Nephron progenitor cell (in vitro differentiated cells): ENCODE results near the gene SEMA7A.
A peak's percentile ranks its signal among the peaks of the same experiment; 100 is the strongest.

ENCODE experiments used
- DNase-seq: peaks from one replicate; pipeline ENCODE4 v3.0.0; 2021
- H3K27ac Mint-ChIP-seq: 2 replicates; pipeline ENCODE4 v1.8.0; 2021; ENCODE audit warnings: mild to moderate bottlenecking, moderate library complexity, mixed read lengths
- H3K27me3 Mint-ChIP-seq: 2 replicates; pipeline ENCODE4 v1.8.0; 2021; ENCODE audit warnings: mild to moderate bottlenecking, low read depth, mixed read lengths; ENCODE audit not compliant: poor library complexity
- H3K36me3 Mint-ChIP-seq: 2 replicates; pipeline ENCODE4 v1.8.0; 2021; ENCODE audit warnings: low read depth, mixed read lengths
- H3K4me1 Mint-ChIP-seq: 2 replicates; pipeline ENCODE4 v1.8.0; 2021; ENCODE audit warnings: mixed read lengths
- H3K4me3 Mint-ChIP-seq: 2 replicates; pipeline ENCODE4 v1.8.0; 2021; ENCODE audit warnings: mild to moderate bottlenecking, moderate library complexity, mixed read lengths
- H3K9me3 Mint-ChIP-seq: 2 replicates; pipeline ENCODE4 v1.8.0; 2021; ENCODE audit warnings: mild to moderate bottlenecking, moderate library complexity, mixed read lengths
- CTCF ChIP-seq: fragments of 200-600 bp; sonication (generic); IDR thresholded peaks from 2 replicates; pipeline ENCODE4 v1.5.0; 2021; ENCODE audit warnings: antibody characterized with exemption

Gene SEMA7A

DNA sequence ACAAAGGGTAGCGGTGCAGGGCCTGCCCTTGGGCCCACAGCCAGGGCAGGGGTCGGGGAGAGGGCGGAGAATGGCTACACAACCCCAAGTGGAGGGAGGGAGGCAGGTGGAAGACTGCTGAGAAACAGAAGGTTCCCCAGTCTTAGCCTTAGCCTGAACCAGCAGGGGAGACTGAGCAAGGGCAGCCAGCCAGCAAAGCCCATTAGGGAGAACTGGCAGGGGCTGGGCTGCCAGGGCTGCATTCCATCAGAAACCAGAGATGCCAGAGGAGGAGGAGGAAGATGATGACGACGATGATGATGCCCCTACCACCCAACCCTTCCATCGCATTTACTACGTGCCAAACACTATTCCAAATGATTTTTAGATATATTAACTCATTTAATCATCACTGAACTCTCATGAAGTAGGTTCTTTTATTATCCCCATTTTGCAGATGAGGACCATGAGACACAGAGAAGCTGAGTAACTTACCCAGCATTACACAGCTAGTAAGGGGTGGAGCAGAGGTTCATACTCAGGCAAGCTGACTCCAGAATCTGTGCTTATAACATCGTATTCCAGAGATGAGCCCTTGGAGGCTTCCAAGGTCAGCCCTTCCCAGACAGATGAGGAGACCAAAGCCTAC, 8.7 kb downstream of the SEMA7A start:
- H3K9me3 Mint-ChIP-seq, result no peaks in the 10 kb centered on the region
- peaks cover 5% of the 10 kb centered on the region for H3K27me3 Mint-ChIP-seq
- TF ChIP-seq CTCF, result no peak
- peaks cover 4% of the 10 kb centered on the region for H3K36me3 Mint-ChIP-seq
- no peak for DNase-seq
- no peak overlapping the region for H3K4me3 Mint-ChIP-seq
- peaks cover 92% of the 10 kb centered on the region for H3K4me1 Mint-ChIP-seq
- H3K27ac Mint-ChIP-seq, result no peak overlapping the region

DNA sequence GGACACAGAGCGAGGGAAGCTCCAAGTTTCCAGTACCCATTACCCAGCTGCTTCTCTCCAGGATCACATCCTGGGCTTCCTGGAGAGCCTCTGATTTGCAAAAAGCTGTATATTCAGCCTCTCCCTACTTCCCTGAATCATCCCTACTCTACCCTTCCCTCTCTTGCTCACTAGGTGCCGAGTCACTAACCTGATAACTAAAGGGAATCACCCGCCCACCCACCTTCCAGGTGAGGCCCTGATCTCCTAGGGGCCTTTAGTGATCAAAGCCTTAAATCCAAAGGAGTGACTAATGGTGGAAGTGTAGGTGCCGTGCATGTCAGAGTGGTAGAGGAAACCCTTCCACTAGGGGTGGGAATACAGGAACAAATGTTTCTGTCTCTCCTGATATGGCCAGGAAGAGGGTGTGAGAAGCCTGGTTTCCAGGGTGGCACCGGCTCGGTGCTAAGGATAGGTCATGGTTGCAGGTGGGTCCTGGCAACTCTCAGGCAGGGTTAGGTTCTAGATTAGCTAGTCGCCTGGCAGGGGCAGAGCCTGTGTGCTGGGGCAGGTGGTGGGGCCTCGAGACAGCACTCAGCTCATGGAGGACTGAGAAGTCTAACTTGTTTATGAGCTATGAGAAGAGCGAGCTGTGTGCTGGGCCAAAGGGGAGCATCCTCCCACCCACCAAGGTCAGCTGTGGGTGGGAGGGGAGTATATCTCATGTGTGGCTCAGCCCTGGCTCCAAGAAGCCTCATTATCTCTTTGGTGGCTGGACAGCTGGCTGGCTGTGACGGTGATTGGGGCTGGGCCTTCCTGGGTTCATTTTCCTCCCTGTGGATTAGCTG, 10.1 kb downstream of the SEMA7A start:
- Mint-ChIP-seq H3K9me3 (no peaks in the 10 kb centered on the region), H3K4me3 (peak overlapping the region; percentile 23), H3K27ac (peak overlapping the region; percentile 50), H3K4me1 (peaks cover 88% of the 10 kb centered on the region), H3K36me3 (peaks cover 4% of the 10 kb centered on the region), H3K27me3 (peaks cover 5% of the 10 kb centered on the region)
- TF ChIP-seq CTCF, result no peak
- DNase-seq, result no peak

GRCh38 chr15:74422652-74423430, 10.9 kb downstream of the SEMA7A start:
- peaks cover 88% of the 10 kb centered on the region for H3K4me1 Mint-ChIP-seq
- H3K27me3 Mint-ChIP-seq, result peaks cover 5% of the 10 kb centered on the region
- H3K9me3 Mint-ChIP-seq, result no peaks in the 10 kb centered on the region
- H3K27ac Mint-ChIP-seq, result peak overlapping the region; percentile 96
- DNase-seq, result peak; percentile 36
- H3K36me3 Mint-ChIP-seq, result peaks cover 4% of the 10 kb centered on the region
- TF ChIP-seq CTCF, result no peak
- peak overlapping the region; percentile 48 for H3K4me3 Mint-ChIP-seq

- no peak for DNase-seq
- Mint-ChIP-seq H3K27me3 (peaks cover 5% of the 10 kb centered on the region), H3K4me3 (no peak overlapping the region), H3K36me3 (peaks cover 4% of the 10 kb centered on the region), H3K9me3 (no peaks in the 10 kb centered on the region), H3K4me1 (peaks cover 93% of the 10 kb centered on the region), H3K27ac (peak overlapping the region; percentile 96)
- TF ChIP-seq CTCF, result no peak
Observed at GRCh38 chr15:74422265-74422651, 11.5 kb downstream of the SEMA7A start.

GRCh38 chr15:74421302-74422245, 12.2 kb downstream of the SEMA7A start:
- H3K4me3 Mint-ChIP-seq, result no peak overlapping the region
- peaks cover 4% of the 10 kb centered on the region for H3K36me3 Mint-ChIP-seq
- H3K27me3 Mint-ChIP-seq, result peaks cover 5% of the 10 kb centered on the region
- no peak for TF ChIP-seq CTCF
- H3K27ac Mint-ChIP-seq, result peak overlapping the region; percentile 36
- peaks cover 95% of the 10 kb centered on the region for H3K4me1 Mint-ChIP-seq
- no peak for DNase-seq
- no peaks in the 10 kb centered on the region for H3K9me3 Mint-ChIP-seq
